Astrocyte (in vitro differentiated cells and primary cell): ENCODE measurements around the gene CYP8B1. TPM values are rescaled to one million over a fixed set of nuclear protein-coding genes. Genes with fewer than 3 reads are reported as not detected.

Experiments
- DNase-seq: peaks from one replicate; pipeline ENCODE4 v3.0.0-alpha.2; 2010; ENCODE audit warnings: low read depth
- FAIRE-seq: peaks from 2 replicates; lab custom pipeline; 2011; peaks lifted over from hg19 to GRCh38; lab: Jason Lieb, UNC
- H2AFZ ChIP-seq: 2 replicates; pipeline ENCODE4 v1.6.0; 2012; ENCODE audit warnings: low read depth, low read length, inconsistent platforms
- H3K27ac ChIP-seq: 2 replicates; pipeline ENCODE4 v1.5.1; 2011; ENCODE audit warnings: low read depth, low read length, inconsistent platforms
- H3K27me3 ChIP-seq: 2 replicates; pipeline ENCODE4 v1.6.0; 2011; ENCODE audit warnings: low read length, inconsistent platforms; ENCODE audit not compliant: insufficient read depth
- H3K36me3 ChIP-seq: 2 replicates; pipeline ENCODE4 v1.5.1; 2011; ENCODE audit warnings: low read length, inconsistent platforms; ENCODE audit not compliant: insufficient read depth
- H3K4me1 ChIP-seq: 2 replicates; pipeline ENCODE4 v1.5.1; 2011; ENCODE audit warnings: low read length, inconsistent platforms; ENCODE audit not compliant: insufficient read depth
- H3K4me2 ChIP-seq: 2 replicates; pipeline ENCODE4 v1.6.0; 2012; ENCODE audit warnings: low read length, inconsistent platforms
- H3K4me3 ChIP-seq: 2 replicates; pipeline ENCODE4 v1.5.1; 2011; ENCODE audit warnings: low read depth, mild to moderate bottlenecking, low read length, inconsistent platforms; ENCODE audit not compliant: insufficient read depth
- H3K79me2 ChIP-seq: 2 replicates; pipeline ENCODE4 v1.6.0; 2012; ENCODE audit warnings: mild to moderate bottlenecking, low read length, inconsistent platforms; ENCODE audit not compliant: insufficient read depth
- H3K9ac ChIP-seq: 2 replicates; pipeline ENCODE4 v1.6.0; 2012; ENCODE audit warnings: mild to moderate bottlenecking, low read length, inconsistent platforms
- H3K9me3 ChIP-seq: 2 replicates; pipeline ENCODE4 v1.5.1; 2012; ENCODE audit warnings: low read depth, mild to moderate bottlenecking, low read length, inconsistent platforms; ENCODE audit not compliant: insufficient read depth
- H4K20me1 ChIP-seq: 2 replicates; pipeline ENCODE4 v1.6.0; 2012; ENCODE audit warnings: low read length, inconsistent platforms; ENCODE audit not compliant: insufficient read depth
- H3K27ac Mint-ChIP-seq: one replicate; pipeline ENCODE4 v1.8.0; 2021; ENCODE audit warnings: mild to moderate bottlenecking, mixed read lengths; ENCODE audit not compliant: unreplicated experiment
- H3K27me3 Mint-ChIP-seq: one replicate; pipeline ENCODE4 v1.8.0; 2021; ENCODE audit warnings: low read depth, mixed read lengths; ENCODE audit not compliant: unreplicated experiment
- H3K36me3 Mint-ChIP-seq: one replicate; pipeline ENCODE4 v1.8.0; 2021; ENCODE audit warnings: low read depth, mixed read lengths; ENCODE audit not compliant: unreplicated experiment
- H3K4me1 Mint-ChIP-seq: one replicate; pipeline ENCODE4 v1.8.0; 2021; ENCODE audit warnings: low read depth, mixed read lengths; ENCODE audit not compliant: unreplicated experiment
- H3K4me3 Mint-ChIP-seq: one replicate; pipeline ENCODE4 v1.8.0; 2021; ENCODE audit warnings: mild to moderate bottlenecking, moderate library complexity, mixed read lengths; ENCODE audit not compliant: unreplicated experiment
- H3K9me3 Mint-ChIP-seq: one replicate; pipeline ENCODE4 v1.8.0; 2021; ENCODE audit warnings: mild to moderate bottlenecking, mixed read lengths; ENCODE audit not compliant: unreplicated experiment
- CTCF ChIP-seq: IDR thresholded peaks from 2 replicates; pipeline ENCODE4 v1.5.1; 2011; ENCODE audit warnings: low read depth, mild to moderate bottlenecking, inconsistent platforms, low read length, moderate library complexity; ENCODE audit not compliant: insufficient read depth
- EZH2 ChIP-seq: IDR thresholded peaks from 2 replicates; pipeline ENCODE4 v1.6.1; 2012; ENCODE audit warnings: mild to moderate bottlenecking, low read length, inconsistent platforms; ENCODE audit not compliant: insufficient read depth
- total RNA-seq: library from RNA; stranded (reverse); gene quantifications from 2 replicates; pipeline ENCODE4 v1.2.1, GENCODE V29; 2021

Gene CYP8B1
- total RNA-seq, 1 donor from 2014 or later, result not detected

DNA sequence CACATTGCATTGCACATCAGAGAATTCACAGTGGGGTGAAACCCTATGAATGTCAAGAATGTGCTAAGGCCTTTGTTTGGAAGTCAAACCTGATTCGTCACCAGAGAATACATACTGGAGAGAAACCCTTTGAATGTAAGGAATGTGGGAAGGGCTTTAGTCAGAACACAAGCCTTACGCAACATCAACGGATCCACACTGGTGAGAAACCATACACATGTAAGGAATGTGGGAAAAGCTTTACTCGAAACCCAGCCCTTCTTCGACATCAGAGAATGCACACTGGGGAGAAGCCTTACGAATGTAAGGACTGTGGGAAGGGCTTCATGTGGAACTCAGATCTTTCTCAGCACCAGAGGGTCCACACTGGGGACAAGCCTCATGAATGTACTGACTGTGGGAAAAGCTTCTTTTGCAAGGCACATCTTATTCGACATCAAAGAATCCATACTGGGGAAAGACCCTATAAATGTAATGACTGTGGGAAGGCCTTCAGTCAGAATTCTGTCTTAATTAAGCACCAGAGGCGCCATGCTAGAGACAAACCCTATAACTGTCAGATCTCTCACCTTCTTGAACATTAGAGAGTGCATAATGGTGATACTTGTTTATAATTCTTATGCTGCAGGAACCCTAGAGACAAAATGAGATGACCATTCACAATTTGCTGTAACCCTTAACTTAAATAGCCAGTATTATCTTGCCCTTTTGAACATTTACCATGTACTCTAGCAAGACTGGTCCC, 39.3 kb upstream of the CYP8B1 start:
- Histone ChIP-seq H4K20me1 (no peaks in the 10 kb centered on the region), H3K36me3 (peaks cover 3% of the 10 kb centered on the region), H3K9me3 (peaks cover 29% of the 10 kb centered on the region), H3K4me2 (no peak overlapping the region), H3K27me3 (no peaks in the 10 kb centered on the region), H3K79me2 (no peaks in the 10 kb centered on the region), H3K9ac (no peak overlapping the region), H2AFZ (no peak overlapping the region), H3K4me3 (no peak overlapping the region), H3K27ac (no peak overlapping the region), H3K4me1 (no peaks in the 10 kb centered on the region)
- Mint-ChIP-seq H3K4me3 (no peak overlapping the region), H3K4me1 (no peaks in the 10 kb centered on the region), H3K27me3 (no peaks in the 10 kb centered on the region), H3K9me3 (peaks cover 42% of the 10 kb centered on the region), H3K36me3 (peaks cover 11% of the 10 kb centered on the region), H3K27ac (peak overlapping the region; percentile 34)
- DNase-seq (no peak), FAIRE-seq (no peak)
- TF ChIP-seq EZH2 (no peak), CTCF (no peak)

- no peaks in the 10 kb centered on the region for H4K20me1 ChIP-seq
- Mint-ChIP-seq H3K9me3 (peaks cover 33% of the 10 kb centered on the region), H3K4me1 (no peaks in the 10 kb centered on the region), H3K36me3 (peaks cover 8% of the 10 kb centered on the region), H3K27ac (no peak overlapping the region), H3K4me3 (no peak overlapping the region), H3K27me3 (peaks cover 9% of the 10 kb centered on the region)
- H3K27me3 ChIP-seq, result no peaks in the 10 kb centered on the region
- no peak overlapping the region for H2AFZ ChIP-seq
- H3K4me1 ChIP-seq, result no peaks in the 10 kb centered on the region
- no peak for DNase-seq
- no peak overlapping the region for H3K27ac ChIP-seq
- no peaks in the 10 kb centered on the region for H3K79me2 ChIP-seq
- peaks cover 22% of the 10 kb centered on the region for H3K9me3 ChIP-seq
- no peak overlapping the region for H3K9ac ChIP-seq
- TF ChIP-seq CTCF (no peak), EZH2 (no peak)
- H3K36me3 ChIP-seq, result peaks cover 3% of the 10 kb centered on the region
- no peak overlapping the region for H3K4me2 ChIP-seq
- no peak for FAIRE-seq
- no peak overlapping the region for H3K4me3 ChIP-seq
Observed at GRCh38 chr3:42911551-42911950, 35.9 kb upstream of the CYP8B1 start.

DNA sequence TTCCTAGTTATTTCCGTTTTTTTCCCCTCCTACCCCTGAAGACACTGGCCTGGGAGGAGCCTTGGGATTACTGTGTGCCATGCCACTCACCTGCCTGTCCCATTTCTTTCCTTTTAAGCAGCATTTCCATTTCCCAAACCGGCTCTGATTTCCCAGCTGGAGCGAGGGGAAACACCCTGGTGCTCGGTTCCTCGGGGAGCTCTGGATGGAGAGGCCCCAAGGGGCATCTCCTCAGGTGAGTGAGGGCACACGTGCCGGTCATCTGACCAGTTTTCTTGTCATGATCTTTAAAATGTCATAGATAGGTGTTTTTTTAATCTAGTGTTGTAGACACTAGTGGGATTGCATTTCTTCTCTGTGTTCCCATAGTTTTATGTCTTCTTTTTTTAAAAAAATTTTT, 33.0 kb upstream of the CYP8B1 start:
- H3K4me3 ChIP-seq, result no peak overlapping the region
- peaks cover 2% of the 10 kb centered on the region for H3K36me3 Mint-ChIP-seq

More for the DNA sequence above, 33.0 kb upstream of the CYP8B1 start:
- no peak overlapping the region for H3K9ac ChIP-seq
- H3K27ac Mint-ChIP-seq, result no peak overlapping the region
- peaks cover 6% of the 10 kb centered on the region for H3K9me3 ChIP-seq
- H3K9me3 Mint-ChIP-seq, result peaks cover 13% of the 10 kb centered on the region
- H4K20me1 ChIP-seq, result no peaks in the 10 kb centered on the region
- no peaks in the 10 kb centered on the region for H3K4me1 Mint-ChIP-seq
- no peak for DNase-seq
- TF ChIP-seq EZH2, result no peak
- no peak overlapping the region for H2AFZ ChIP-seq
- no peak overlapping the region for H3K4me3 Mint-ChIP-seq
- H3K79me2 ChIP-seq, result no peaks in the 10 kb centered on the region
- no peaks in the 10 kb centered on the region for H3K4me1 ChIP-seq
- H3K4me2 ChIP-seq, result no peak overlapping the region
- H3K27ac ChIP-seq, result no peak overlapping the region
- peaks cover 11% of the 10 kb centered on the region for H3K27me3 Mint-ChIP-seq
- peaks cover 8% of the 10 kb centered on the region for H3K27me3 ChIP-seq
- no peak for FAIRE-seq
- peaks cover 3% of the 10 kb centered on the region for H3K36me3 ChIP-seq
